Measurements from ENCODE around the gene CFD.

- TF ChIP-seq CTCF (IDR thresholded peaks at IDR 0.05), result no peak
- TF ChIP-seq EZH2 (IDR thresholded peaks at IDR 0.05), result no peak
Observed at GRCh38 chr19:900043-900301, 40.5 kb downstream of the CFD start.
